SU-DHL-6 (cell line): ENCODE results near the gene EHD4.

Source experiments
- H2AFZ ChIP-seq: fragments of 200-600 bp; sonication (generic); 2 replicates; pipeline ENCODE4 v1.6.1; 2014; ENCODE audit warnings: low read depth, mild to moderate bottlenecking, moderate library complexity, mixed read lengths, antibody characterized with exemption, low read length; ENCODE audit not compliant: severe bottlenecking
- H3F3A ChIP-seq: fragments of 200-600 bp; shearing (Covaris generic); 2 replicates; pipeline ENCODE4 v1.6.0; 2016; ENCODE audit warnings: antibody characterized with exemption, mild to moderate bottlenecking; ENCODE audit not compliant: insufficient read depth
- H3K27ac ChIP-seq: fragments of 200-600 bp; sonication (generic); 2 replicates; pipeline ENCODE4 v1.5.1; 2016; ENCODE audit warnings: low read depth, mild to moderate bottlenecking, low read length, moderate library complexity, mixed read lengths
- H3K27me3 ChIP-seq: fragments of 200-600 bp; sonication (generic), shearing (Covaris generic); 2 replicates; pipeline ENCODE4 v1.6.0; 2014; ENCODE audit warnings: mild to moderate bottlenecking, low read length
- H3K36me3 ChIP-seq: fragments of 200-600 bp; sonication (generic); 2 replicates; pipeline ENCODE4 v1.6.1; 2014; ENCODE audit warnings: mild to moderate bottlenecking, low read length, mixed read lengths
- H3K4me2 ChIP-seq: fragments of 300-600, 200-600 bp; shearing (Covaris generic), sonication (generic); 2 replicates; pipeline ENCODE4 v1.6.0; 2014; ENCODE audit warnings: low read length, low read depth, mild to moderate bottlenecking; ENCODE audit not compliant: poor library complexity, severe bottlenecking
- H3K4me3 ChIP-seq: fragments of 200-600 bp; sonication (generic); 2 replicates; pipeline ENCODE4 v1.5.1; 2014; ENCODE audit warnings: antibody characterized with exemption, low read length, mild to moderate bottlenecking, mixed read lengths; ENCODE audit not compliant: insufficient read depth, poor library complexity, severe bottlenecking
- H3K79me2 ChIP-seq: fragments of 200-600 bp; sonication (generic); 2 replicates; pipeline ENCODE4 v1.6.1; 2014; ENCODE audit warnings: mild to moderate bottlenecking, low read length, moderate library complexity; ENCODE audit not compliant: insufficient read depth
- H3K9ac ChIP-seq: fragments of 200-600 bp; sonication (generic); 2 replicates; pipeline ENCODE4 v1.7.0; 2014; ENCODE audit warnings: mild to moderate bottlenecking, low read length
- H3K9me2 ChIP-seq: fragments of 200-600 bp; sonication (generic); replicated peaks from 2 replicates; pipeline ENCODE4 v1.6.1; 2014; ENCODE audit warnings: low read length; ENCODE audit not compliant: insufficient read depth
- H3K9me3 ChIP-seq: fragments of 200-600 bp; sonication (generic); 2 replicates; pipeline ENCODE4 v1.6.1; 2014; ENCODE audit warnings: low read length, mixed read lengths; ENCODE audit not compliant: insufficient read depth
- H4K20me1 ChIP-seq: fragments of 200-600 bp; sonication (generic); 2 replicates; pipeline ENCODE4 v1.6.1; 2014; ENCODE audit warnings: low read depth, mild to moderate bottlenecking, antibody characterized with exemption, low read length, moderate library complexity, mixed read lengths
- CTCF ChIP-seq: fragments of 200-600 bp; sonication (generic); IDR thresholded peaks from one replicate; pipeline ENCODE4 v1.5.1; 2017; ENCODE audit warnings: antibody characterized with exemption, mild to moderate bottlenecking, low read length, moderate library complexity; ENCODE audit not compliant: insufficient read depth, poor library complexity, severe bottlenecking
- EZH2phosphoT487 ChIP-seq: fragments of 200-600 bp; sonication (generic), shearing (Covaris generic); conservative IDR thresholded peaks from 2 replicates; pipeline ENCODE4 v1.6.1; 2018; ENCODE audit warnings: mild to moderate bottlenecking, antibody characterized with exemption, low read length, moderate library complexity, mixed read lengths

The EHD4 gene

GRCh38 chr15:41856716-41857115 is 115.6 kb downstream of the EHD4 start:
- TF ChIP-seq EZH2phosphoT487 (no peak), CTCF (no peak)
- no peak overlapping the region for H3K27ac ChIP-seq
- no peak overlapping the region for H3K9ac ChIP-seq

GRCh38 chr15:41856262-41856661 is 116.1 kb downstream of the EHD4 start:
- Histone ChIP-seq H3K9me3 (no peaks in the 10 kb centered on the region), H3K4me3 (no peak overlapping the region), H3K36me3 (no peaks in the 10 kb centered on the region), H3K4me2 (no peak overlapping the region), H4K20me1 (no peaks in the 10 kb centered on the region), H3K9ac (no peak overlapping the region), H2AFZ (no peak overlapping the region), H3K79me2 (no peaks in the 10 kb centered on the region), H3K9me2 (no peaks in the 10 kb centered on the region), H3K27me3 (no peaks in the 10 kb centered on the region), H3F3A (no peaks in the 10 kb centered on the region), H3K27ac (no peak overlapping the region)
- no peak for TF ChIP-seq EZH2phosphoT487
- no peak for TF ChIP-seq CTCF

More at GRCh38 chr15:41856716-41857115, 115.6 kb downstream of the EHD4 start:
- H3K36me3 ChIP-seq = no peaks in the 10 kb centered on the region
- no peaks in the 10 kb centered on the region for H3K9me3 ChIP-seq
- no peak overlapping the region for H2AFZ ChIP-seq
- no peaks in the 10 kb centered on the region for H3K9me2 ChIP-seq
- no peaks in the 10 kb centered on the region for H4K20me1 ChIP-seq
- H3K4me3 ChIP-seq = no peak overlapping the region
- no peaks in the 10 kb centered on the region for H3F3A ChIP-seq
- H3K27me3 ChIP-seq = no peaks in the 10 kb centered on the region
- H3K4me2 ChIP-seq = no peak overlapping the region
- no peaks in the 10 kb centered on the region for H3K79me2 ChIP-seq

GRCh38 chr15:41855261-41855961 is 116.9 kb downstream of the EHD4 start:
- no peaks in the 10 kb centered on the region for H4K20me1 ChIP-seq
- H3K4me3 ChIP-seq = no peak overlapping the region
- TF ChIP-seq CTCF = no peak
- TF ChIP-seq EZH2phosphoT487 = no peak
- no peak overlapping the region for H3K9ac ChIP-seq
- H3F3A ChIP-seq = no peaks in the 10 kb centered on the region
- no peaks in the 10 kb centered on the region for H3K79me2 ChIP-seq
- H3K27ac ChIP-seq = no peak overlapping the region
- H3K27me3 ChIP-seq = no peaks in the 10 kb centered on the region
- H3K9me3 ChIP-seq = no peaks in the 10 kb centered on the region
- H3K9me2 ChIP-seq = no peaks in the 10 kb centered on the region
- no peak overlapping the region for H2AFZ ChIP-seq
- no peaks in the 10 kb centered on the region for H3K36me3 ChIP-seq
- H3K4me2 ChIP-seq = no peak overlapping the region
